PC-9 (cell line): ENCODE measurements around the gene SYNGR1.
"Not testable (repeated sequence)": the region's sequence is repeated elsewhere in the genome, so short reads cannot be mapped to it uniquely, and the experiment has no call there.

Source experiments
- EZH2 ChIP-seq: fragments of 200-600 bp; sonication (generic); IDR thresholded peaks from 2 replicates; pipeline ENCODE4 v1.8.0; 2017; ENCODE audit warnings: antibody characterized with exemption, low read depth
- TF ChIP-seq, protein P1 (sequence below): fragments of 200-600 bp; sonication (generic); conservative IDR thresholded peaks from 2 replicates; pipeline ENCODE4 v1.6.1; 2017; ENCODE audit warnings: mixed run types, antibody characterized with exemption, mild to moderate bottlenecking, moderate library complexity

DNA sequence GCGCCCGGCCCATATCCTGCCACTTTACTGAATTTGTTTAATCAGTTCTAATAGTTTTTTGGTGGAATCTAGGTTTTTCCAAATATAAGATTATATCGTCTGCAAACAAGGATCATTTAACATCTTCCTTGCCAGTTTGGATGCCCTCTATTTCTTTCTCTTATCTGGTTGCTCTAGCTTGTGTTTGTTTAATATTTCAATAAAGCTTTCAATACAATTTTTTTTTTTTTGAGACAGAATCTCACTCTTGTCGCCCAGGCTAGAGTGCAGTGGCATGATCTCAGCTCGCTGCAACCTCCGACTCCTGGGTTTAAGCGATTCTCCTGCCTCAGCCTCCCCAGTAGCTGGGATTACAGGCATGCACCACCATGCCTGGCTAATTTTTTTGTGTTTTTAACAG is 63.4 kb downstream of the SYNGR1 start:
- TF ChIP-seq, protein P1, sequence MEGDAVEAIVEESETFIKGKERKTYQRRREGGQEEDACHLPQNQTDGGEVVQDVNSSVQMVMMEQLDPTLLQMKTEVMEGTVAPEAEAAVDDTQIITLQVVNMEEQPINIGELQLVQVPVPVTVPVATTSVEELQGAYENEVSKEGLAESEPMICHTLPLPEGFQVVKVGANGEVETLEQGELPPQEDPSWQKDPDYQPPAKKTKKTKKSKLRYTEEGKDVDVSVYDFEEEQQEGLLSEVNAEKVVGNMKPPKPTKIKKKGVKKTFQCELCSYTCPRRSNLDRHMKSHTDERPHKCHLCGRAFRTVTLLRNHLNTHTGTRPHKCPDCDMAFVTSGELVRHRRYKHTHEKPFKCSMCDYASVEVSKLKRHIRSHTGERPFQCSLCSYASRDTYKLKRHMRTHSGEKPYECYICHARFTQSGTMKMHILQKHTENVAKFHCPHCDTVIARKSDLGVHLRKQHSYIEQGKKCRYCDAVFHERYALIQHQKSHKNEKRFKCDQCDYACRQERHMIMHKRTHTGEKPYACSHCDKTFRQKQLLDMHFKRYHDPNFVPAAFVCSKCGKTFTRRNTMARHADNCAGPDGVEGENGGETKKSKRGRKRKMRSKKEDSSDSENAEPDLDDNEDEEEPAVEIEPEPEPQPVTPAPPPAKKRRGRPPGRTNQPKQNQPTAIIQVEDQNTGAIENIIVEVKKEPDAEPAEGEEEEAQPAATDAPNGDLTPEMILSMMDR, result not testable (repeated sequence)
- TF ChIP-seq EZH2, result not testable (repeated sequence)
